ENCODE measurements around the gene OR52I1.

DNA sequence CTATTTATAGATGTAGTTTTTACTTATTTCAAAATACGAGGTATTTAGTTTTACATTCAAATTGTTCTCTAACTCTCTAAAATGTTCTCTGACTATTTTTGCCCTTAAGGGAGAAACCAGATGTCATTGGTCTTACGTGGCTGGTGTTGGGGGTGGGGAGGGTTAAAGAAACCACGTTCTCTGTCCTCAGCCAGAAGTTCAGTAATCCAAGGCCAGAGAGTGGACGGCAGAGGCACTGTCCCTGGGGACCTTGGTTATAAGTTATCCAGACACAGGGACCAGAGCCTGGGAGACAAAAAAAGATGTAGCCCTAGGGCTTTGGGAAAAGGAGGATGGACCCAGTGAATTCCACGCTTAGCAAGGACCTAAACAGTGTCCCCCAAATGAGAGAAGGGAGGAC, 49.2 kb downstream of the OR52I1 start:
- TF ChIP-seq, protein P1, sequence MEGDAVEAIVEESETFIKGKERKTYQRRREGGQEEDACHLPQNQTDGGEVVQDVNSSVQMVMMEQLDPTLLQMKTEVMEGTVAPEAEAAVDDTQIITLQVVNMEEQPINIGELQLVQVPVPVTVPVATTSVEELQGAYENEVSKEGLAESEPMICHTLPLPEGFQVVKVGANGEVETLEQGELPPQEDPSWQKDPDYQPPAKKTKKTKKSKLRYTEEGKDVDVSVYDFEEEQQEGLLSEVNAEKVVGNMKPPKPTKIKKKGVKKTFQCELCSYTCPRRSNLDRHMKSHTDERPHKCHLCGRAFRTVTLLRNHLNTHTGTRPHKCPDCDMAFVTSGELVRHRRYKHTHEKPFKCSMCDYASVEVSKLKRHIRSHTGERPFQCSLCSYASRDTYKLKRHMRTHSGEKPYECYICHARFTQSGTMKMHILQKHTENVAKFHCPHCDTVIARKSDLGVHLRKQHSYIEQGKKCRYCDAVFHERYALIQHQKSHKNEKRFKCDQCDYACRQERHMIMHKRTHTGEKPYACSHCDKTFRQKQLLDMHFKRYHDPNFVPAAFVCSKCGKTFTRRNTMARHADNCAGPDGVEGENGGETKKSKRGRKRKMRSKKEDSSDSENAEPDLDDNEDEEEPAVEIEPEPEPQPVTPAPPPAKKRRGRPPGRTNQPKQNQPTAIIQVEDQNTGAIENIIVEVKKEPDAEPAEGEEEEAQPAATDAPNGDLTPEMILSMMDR (IDR thresholded peaks at IDR 0.05; ENCODE audit: low read depth, low read length, poor library complexity, severe bottlenecking): no peak
- TF ChIP-seq EZH2phosphoT487 (IDR thresholded peaks at IDR 0.05; ENCODE audit: borderline replicate concordance, low read length): no peak
